ENCODE results near the gene BCAT1.

- TF ChIP-seq EZH2 (IDR thresholded peaks at IDR 0.05; ENCODE audit: insufficient read depth, poor library complexity, severe bottlenecking), result no peak
- no peak for TF ChIP-seq EZH2phosphoT487 (IDR thresholded peaks at IDR 0.05; ENCODE audit: insufficient read depth, low read depth)
These were observed 76.7 kb downstream of the BCAT1 start for GRCh38 chr12:24872211-24872610.

Data from GM23248 (cell line).